HG02870 (cell line): ENCODE results near the gene C6orf163.

Experiments used
- ATAC-seq: cut with Tn5 transposase; IDR thresholded peaks from one replicate; pipeline ENCODE4 v1.9.1; 2021; ENCODE audit warnings: mild to moderate bottlenecking, moderate library complexity; ENCODE audit not compliant: unreplicated experiment

The C6orf163 gene

DNA sequence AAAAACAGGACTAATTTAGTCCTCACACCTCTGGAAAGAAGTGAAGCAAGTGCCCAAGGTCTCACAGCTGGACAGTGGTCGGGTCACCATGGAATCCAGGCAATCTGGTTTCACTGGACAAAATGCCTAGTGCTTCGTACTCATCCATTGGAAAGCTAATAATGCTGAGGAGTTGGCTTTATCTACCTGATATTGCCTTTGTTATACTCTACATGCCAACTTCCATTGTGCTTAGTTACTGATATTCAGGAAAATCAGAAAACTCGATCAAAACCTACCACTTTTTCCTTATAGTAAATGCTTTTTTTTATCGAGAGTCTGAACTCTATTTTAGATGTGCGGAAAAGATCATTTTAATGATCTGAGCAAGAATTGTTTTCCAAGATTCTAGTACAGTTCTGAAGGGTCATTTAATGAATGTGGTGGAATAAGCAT, 64.1 kb downstream of the C6orf163 start:
- ATAC-seq = no peak
